Measurements from ENCODE around the gene RAPGEF4. TPM values are rescaled to one million over a fixed set of nuclear protein-coding genes. Genes with fewer than 3 reads are reported as not detected.

The RAPGEF4 gene
- total and polyA plus RNA-seq, 2 of the 13 experiments (the other 11 are each of a cell fraction or from before 2014, with no cell fraction given) = 0.78 to 0.91 TPM

DNA sequence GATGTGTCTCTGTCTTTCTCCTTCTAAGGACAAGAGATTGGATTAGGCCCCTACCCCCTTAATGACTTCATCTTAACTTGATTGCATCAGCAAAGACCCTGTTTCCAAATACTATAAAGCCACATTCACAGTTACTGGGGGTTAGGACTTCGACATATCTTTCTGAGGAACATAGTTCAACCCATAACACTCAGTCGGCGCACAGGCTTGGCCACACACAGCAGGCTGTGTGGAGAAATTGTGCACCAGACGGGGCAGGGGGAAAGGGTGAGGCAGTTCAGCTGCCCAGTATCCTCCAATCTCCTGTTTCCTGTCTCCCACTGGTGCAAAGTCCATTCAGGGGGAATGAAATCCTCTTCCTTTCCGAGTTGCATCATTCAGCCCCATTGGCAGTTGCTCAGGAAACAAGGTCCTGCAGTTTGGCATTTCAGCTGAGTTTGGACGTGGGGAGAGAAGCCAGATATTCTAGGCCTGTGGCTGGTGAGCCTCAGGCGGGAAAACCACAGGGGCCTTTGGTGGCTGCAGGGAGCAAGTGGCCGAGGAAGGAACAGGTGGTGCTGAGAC, 9.4 kb upstream of the RAPGEF4 start (continued):
- peak; percentile 96 for TF ChIP-seq GFI1 (CRISPR knock-in tag; IDR thresholded peaks at IDR 0.05; ENCODE audit: borderline replicate concordance)
- TF ChIP-seq, protein P1, sequence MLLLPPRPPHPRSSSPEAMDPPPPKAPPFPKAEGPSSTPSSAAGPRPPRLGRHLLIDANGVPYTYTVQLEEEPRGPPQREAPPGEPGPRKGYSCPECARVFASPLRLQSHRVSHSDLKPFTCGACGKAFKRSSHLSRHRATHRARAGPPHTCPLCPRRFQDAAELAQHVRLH (CRISPR knock-in tag; IDR thresholded peaks at IDR 0.05; ENCODE audit: borderline replicate concordance, low read depth) = 0 out of 2 replicates have a peak, but pooled peaks have one; percentile 68
- TF ChIP-seq TAF1 (CRISPR knock-in tag; IDR thresholded peaks at IDR 0.05) = no peak
- no peak for TF ChIP-seq RFX3 (CRISPR knock-in tag; IDR thresholded peaks at IDR 0.05)
- no peak for TF ChIP-seq FOXK2 (IDR thresholded peaks at IDR 0.05)
- TF ChIP-seq SAP130 (CRISPR knock-in tag; IDR thresholded peaks at IDR 0.05; ENCODE audit: low read depth) = peak; percentile 69
- peak; percentile 68 for TF ChIP-seq ZMYM3 (CRISPR knock-in tag; IDR thresholded peaks at IDR 0.05)
- peak; percentile 51; the same call in 1 of the 2 replicates for TF ChIP-seq ARNTL (CRISPR knock-in tag; IDR thresholded peaks at IDR 0.05)
- no peak for TF ChIP-seq NR2F6 (IDR thresholded peaks at IDR 0.05)
- TF ChIP-seq NR2F6 (CRISPR knock-in tag; IDR thresholded peaks at IDR 0.05) = 0 out of 2 replicates have a peak, but pooled peaks have one; percentile 21
- peak; percentile 48; the same call in 1 of the 2 replicates for TF ChIP-seq ZNF431 (CRISPR knock-in tag; IDR thresholded peaks at IDR 0.05; ENCODE audit: borderline replicate concordance, low read depth)
- TF ChIP-seq ZNF335 (CRISPR knock-in tag; IDR thresholded peaks at IDR 0.05) = no peak
- peak; percentile 96 for TF ChIP-seq WIZ (CRISPR knock-in tag; IDR thresholded peaks at IDR 0.05)
- TF ChIP-seq CBX5 (CRISPR knock-in tag; IDR thresholded peaks at IDR 0.05; ENCODE audit: borderline replicate concordance) = peak; percentile 98
- TF ChIP-seq, protein P2, sequence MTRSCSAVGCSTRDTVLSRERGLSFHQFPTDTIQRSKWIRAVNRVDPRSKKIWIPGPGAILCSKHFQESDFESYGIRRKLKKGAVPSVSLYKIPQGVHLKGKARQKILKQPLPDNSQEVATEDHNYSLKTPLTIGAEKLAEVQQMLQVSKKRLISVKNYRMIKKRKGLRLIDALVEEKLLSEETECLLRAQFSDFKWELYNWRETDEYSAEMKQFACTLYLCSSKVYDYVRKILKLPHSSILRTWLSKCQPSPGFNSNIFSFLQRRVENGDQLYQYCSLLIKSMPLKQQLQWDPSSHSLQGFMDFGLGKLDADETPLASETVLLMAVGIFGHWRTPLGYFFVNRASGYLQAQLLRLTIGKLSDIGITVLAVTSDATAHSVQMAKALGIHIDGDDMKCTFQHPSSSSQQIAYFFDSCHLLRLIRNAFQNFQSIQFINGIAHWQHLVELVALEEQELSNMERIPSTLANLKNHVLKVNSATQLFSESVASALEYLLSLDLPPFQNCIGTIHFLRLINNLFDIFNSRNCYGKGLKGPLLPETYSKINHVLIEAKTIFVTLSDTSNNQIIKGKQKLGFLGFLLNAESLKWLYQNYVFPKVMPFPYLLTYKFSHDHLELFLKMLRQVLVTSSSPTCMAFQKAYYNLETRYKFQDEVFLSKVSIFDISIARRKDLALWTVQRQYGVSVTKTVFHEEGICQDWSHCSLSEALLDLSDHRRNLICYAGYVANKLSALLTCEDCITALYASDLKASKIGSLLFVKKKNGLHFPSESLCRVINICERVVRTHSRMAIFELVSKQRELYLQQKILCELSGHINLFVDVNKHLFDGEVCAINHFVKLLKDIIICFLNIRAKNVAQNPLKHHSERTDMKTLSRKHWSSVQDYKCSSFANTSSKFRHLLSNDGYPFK (CRISPR knock-in tag; IDR thresholded peaks at IDR 0.05; ENCODE audit: borderline replicate concordance) = peak; percentile 30; the same call in 1 of the 2 replicates
- peak; percentile 85; the same call in 1 of the 2 replicates for TF ChIP-seq ZKSCAN8 (CRISPR knock-in tag; IDR thresholded peaks at IDR 0.05; ENCODE audit: borderline replicate concordance)
- peak; percentile 54; the same call in 1 of the 2 replicates for TF ChIP-seq EHMT2 (IDR thresholded peaks at IDR 0.05; ENCODE audit: borderline replicate concordance, low read depth, low read length)
- TF ChIP-seq, protein P3, sequence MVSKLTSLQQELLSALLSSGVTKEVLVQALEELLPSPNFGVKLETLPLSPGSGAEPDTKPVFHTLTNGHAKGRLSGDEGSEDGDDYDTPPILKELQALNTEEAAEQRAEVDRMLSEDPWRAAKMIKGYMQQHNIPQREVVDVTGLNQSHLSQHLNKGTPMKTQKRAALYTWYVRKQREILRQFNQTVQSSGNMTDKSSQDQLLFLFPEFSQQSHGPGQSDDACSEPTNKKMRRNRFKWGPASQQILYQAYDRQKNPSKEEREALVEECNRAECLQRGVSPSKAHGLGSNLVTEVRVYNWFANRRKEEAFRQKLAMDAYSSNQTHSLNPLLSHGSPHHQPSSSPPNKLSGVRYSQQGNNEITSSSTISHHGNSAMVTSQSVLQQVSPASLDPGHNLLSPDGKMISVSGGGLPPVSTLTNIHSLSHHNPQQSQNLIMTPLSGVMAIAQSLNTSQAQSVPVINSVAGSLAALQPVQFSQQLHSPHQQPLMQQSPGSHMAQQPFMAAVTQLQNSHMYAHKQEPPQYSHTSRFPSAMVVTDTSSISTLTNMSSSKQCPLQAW (CRISPR knock-in tag; IDR thresholded peaks at IDR 0.05) = peak; percentile 91
- TF ChIP-seq ZSCAN9 (CRISPR knock-in tag; IDR thresholded peaks at IDR 0.05; ENCODE audit: borderline replicate concordance) = peak; percentile 45; the same call in 1 of the 2 replicates
- TF ChIP-seq ZNF230 (CRISPR knock-in tag; IDR thresholded peaks at IDR 0.05) = 0 out of 2 replicates have a peak, but pooled peaks have one; percentile 58
- no peak for TF ChIP-seq RFX5 (IDR thresholded peaks at IDR 0.05; ENCODE audit: low read depth, low read length)
- 0 out of 2 replicates have a peak, but pooled peaks have one; percentile 65 for TF ChIP-seq MEIS1 (CRISPR knock-in tag; IDR thresholded peaks at IDR 0.05; ENCODE audit: borderline replicate concordance)
- peak; percentile 79 for TF ChIP-seq THAP11 (CRISPR knock-in tag; IDR thresholded peaks at IDR 0.05)
- TF ChIP-seq GABPB1 (CRISPR knock-in tag; IDR thresholded peaks at IDR 0.05) = peak; percentile 84

Measured in HepG2 (cell line).